Measurements from ENCODE around the gene MARCHF3. TPM values are rescaled to one million over a fixed set of nuclear protein-coding genes. Genes with fewer than 3 reads are reported as not detected.
"Not testable (repeated sequence)": the region's sequence is repeated elsewhere in the genome, so short reads cannot be mapped to it uniquely, and the experiment has no call there.

Gene MARCHF3
- total RNA-seq, 1 experiment from 2014 or later: 7.5 TPM

DNA sequence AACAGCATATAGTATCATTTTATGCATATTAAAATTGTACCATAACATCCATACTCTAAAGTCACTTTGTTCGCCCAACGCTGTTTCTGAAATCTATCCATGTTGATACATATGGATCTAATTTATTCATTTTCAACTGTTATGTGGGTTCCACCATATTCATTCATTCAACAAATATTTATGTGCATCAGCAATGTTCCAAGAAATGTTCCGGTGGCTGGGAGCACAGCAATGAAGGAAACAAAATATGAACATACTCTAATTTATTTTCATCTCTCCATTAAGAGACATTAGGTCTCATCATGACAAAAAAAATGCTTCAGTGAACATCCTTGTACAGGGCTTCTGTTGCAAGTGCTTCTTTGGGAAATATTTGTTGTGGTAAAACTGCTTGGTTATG lies 75.4 kb downstream of the MARCHF3 start:
- DNase-seq (ENCODE audit: low read depth): no peak

DNA sequence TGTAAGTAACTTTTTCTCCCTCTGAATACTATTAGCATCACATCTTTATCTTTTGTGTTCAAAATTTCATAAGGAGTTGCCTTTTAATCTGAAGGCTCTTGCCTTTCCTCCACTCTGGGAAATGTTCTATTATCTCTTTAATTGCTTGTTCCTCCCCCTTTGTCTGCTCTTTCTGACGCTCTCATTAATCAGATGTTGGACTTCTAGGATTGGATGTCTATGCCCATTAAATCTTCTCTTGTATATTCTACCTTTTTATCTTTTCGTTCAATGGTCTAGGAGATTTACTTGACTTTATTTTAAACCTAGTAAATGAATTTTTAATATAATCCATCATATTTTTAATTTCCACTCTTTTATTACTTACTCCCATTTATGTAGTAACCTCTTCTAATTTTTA lies 76.7 kb downstream of the MARCHF3 start:
- DNase-seq (ENCODE audit: low read depth): no peak

DNA sequence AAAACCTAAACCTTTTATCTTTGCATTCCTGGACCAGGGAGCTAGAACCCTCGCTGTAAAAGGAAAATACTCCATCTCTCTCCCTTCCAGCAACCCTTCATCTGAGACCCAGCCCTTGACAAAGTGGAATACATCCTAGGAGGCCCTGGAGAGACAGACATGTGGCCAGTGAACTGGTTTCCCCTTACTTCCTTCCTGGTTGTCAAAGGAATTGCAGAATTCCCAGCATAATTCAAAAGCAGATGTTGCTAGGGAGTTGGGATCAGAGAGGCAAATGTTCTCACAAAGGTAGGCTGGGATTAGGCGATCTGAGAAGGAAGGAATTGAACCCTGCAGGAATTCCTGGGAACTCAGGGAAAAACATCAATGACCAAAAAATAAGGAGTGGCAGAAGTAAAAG lies 80.9 kb downstream of the MARCHF3 start:
- no peak for DNase-seq (ENCODE audit: low read depth)

DNA sequence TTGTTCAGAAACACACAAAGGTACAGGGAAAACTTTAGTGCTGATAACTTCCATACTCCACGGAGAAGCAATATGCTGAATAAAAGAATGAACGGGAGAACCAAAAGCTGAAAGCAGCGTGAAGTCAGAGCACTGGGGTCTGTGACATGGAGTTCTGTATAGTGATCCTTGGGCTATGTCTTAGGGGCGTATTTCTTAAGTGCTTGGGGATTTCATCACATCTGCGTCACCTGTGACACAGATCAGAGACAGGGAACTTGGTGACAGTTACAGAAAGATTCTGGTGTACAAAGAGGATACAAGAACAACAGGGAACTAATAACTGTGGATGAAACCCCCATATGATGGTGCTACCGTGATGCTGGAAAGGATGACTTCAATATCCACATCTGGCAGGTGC lies 81.9 kb downstream of the MARCHF3 start:
- no peak for DNase-seq (ENCODE audit: low read depth)

DNA sequence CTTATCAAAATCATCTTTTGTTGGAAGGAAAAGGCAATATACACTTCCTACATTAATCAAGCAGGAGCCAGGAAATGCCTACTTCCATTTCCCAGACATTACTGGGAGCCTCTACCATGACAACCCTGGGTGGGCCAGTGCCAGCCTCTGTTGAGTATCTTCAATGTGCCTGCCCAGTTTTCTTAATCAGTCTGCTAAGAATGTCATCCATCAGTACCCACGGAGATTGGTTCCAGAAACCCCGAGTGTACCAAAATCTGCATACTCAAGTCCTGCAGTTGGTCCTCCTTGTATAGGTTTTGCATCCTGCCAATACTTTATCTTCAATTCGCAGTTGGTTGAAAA lies 82.4 kb downstream of the MARCHF3 start:
- DNase-seq (ENCODE audit: low read depth): no peak

DNA sequence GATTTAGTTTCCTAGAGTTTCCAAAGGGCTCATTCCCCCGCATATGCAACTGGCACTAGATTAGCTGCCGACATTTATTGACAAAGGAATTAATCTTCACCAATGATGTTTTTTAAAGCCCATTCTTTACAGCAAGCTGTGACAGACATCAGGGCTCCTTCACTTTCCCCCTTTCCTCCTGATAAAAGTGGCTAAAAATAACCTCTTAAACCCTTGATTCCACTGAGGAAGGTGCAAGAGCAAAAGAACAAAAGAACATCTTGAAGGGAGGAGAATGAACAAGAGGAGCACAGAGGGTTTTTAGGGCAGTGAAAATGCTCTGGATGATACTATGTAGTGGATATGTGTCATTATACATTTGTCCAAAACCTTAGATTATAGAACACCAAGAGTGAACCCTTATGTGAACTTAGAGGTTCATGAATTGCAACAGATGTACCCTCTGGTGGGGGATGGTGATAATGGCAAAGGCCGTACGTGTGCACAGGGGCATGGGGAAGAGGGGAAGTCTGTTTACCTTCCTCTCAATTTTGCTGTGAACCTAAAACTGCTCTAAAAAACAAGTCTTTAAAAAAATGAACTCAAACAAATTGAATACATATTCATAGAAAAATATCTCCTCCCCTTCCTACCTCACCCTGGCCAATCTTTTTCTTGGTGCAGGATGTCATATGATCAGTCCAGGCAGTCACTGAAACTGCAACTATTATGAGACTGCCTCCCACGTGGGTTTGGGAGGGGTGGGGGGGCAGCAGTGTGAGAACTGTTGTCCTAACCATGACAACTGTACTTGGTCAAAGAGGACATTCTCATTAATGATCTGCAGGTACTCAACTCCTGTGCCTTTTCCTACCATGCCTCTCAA lies 83.0 kb downstream of the MARCHF3 start:
- no peak for DNase-seq (ENCODE audit: low read depth)

DNA sequence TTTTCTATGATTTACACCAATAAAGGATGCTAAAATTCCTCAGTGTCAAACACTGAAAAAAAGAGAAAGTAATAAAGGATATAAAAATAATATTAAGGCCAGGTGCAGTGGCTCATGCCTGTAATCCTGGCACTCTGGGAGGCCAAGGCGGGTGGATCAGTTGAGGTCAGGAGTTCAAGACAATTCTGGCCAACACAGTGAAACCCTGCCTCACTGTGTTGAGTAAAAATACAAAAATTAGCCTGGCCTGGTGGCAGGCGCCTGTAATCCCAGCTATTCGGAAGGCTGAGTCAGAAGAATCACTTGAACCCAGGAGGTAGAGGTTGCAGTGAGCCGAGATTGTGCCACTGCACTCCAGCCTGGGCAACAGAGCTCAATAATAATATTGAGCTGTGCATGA lies 87.5 kb downstream of the MARCHF3 start:
- not testable (repeated sequence) for DNase-seq (ENCODE audit: low read depth)

DNA sequence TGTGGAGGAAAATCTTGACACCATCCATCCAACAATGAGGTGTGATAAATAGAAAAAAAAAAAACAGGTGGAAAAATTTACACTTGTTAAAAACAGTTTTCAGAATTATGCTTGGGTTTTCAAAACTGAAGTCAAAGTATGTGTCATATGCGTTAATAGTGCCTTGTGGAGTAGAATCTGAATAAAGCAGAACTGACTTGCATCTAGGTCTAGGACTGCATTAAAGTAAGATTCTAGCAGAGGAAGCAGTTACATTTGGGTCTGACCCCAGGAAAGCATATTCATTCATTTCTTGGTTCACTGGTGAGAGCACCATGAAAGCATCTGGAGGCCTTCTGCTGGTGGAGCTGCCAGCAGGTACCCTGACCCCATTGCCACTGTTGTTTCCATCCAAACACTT lies 89.0 kb downstream of the MARCHF3 start:
- DNase-seq (ENCODE audit: low read depth): no peak

DNA sequence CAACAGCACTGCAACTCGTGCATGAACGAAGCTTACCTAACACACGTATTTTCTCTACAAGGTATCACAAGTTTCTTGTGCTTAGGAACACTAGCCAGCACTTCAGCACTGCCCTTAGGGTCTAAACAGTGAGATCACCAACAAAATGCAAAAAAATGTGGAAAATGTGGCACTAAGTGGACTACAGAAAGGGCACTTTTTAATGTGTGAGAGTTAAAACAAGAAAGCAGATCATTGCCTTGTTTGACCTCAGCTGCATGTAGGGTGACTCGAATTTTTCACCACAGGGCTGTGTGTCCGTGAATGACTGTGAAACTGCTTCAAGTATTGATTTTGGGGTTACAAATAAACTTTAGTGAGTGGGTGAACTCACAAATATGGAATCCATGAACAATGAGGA lies 90.5 kb downstream of the MARCHF3 start:
- DNase-seq (ENCODE audit: low read depth): no peak

DNA sequence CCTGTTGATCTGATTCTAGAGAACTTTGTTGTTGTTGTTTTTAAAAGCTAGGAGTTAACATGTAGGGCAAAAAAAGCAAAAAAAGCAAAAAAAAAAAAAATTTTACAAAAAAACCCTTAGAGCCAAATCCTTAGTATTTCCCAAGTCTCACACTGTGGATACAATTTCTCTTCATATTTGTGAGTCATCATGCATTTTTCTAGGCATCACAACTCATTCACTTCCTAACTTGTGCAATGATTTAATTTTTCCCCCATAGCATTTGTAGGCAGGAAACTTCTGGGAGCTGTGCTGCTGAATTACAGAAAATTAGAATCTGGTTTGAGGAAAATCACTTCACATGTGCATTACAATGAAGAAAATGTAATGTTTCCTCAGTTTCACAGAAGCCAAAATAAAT lies 91.9 kb downstream of the MARCHF3 start:
- DNase-seq (ENCODE audit: low read depth): peak; percentile 15

DNA sequence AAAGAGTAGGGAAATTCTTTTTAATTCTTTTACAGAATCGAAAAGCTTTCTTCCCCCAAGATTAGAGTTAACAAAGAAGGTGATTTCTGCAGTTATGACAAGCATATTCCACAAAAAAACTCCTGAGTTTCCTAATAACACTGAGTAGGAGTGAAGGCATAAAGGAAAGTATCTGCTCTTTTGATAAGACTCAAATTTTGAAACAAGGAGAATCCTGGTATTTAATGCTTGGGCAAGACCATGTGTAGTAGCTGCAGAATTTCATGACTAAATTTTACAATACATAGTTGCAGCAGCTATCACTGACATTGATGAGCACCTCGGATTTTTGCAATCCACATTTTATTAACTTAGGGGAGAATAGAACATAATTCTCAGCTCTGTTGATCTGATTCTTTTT lies 92.6 kb downstream of the MARCHF3 start:
- DNase-seq (ENCODE audit: low read depth): no peak

DNA sequence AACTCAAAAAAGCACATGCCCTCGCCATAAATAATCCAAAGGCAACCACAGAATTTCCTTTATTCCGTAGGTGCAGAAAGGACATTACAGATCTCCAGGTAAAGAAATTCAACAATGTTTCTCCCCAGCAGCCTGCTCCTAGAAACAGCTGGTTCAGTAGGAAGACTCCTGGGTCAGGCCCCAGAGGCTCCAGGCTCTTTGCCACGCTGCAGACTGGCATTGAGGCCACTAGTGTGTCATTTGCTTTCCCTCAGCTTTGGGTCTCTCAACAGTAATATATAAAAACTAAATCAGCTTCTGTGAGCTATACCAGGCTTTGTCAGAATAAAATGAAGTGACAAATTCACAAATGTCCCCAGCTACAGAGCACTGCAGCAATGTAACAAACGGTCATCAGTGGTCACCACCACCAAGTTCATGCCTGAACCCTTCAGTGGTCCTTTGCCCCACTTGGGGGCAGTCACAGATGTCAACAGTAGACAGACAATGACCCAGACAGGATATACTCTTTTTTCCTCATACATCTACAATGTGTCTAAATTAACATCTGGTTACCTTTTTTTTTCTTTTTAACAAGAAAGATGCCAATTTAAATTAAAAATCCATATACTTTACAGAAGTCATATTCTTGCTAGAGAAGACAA lies 93.5 kb downstream of the MARCHF3 start:
- no peak for DNase-seq (ENCODE audit: low read depth)

DNA sequence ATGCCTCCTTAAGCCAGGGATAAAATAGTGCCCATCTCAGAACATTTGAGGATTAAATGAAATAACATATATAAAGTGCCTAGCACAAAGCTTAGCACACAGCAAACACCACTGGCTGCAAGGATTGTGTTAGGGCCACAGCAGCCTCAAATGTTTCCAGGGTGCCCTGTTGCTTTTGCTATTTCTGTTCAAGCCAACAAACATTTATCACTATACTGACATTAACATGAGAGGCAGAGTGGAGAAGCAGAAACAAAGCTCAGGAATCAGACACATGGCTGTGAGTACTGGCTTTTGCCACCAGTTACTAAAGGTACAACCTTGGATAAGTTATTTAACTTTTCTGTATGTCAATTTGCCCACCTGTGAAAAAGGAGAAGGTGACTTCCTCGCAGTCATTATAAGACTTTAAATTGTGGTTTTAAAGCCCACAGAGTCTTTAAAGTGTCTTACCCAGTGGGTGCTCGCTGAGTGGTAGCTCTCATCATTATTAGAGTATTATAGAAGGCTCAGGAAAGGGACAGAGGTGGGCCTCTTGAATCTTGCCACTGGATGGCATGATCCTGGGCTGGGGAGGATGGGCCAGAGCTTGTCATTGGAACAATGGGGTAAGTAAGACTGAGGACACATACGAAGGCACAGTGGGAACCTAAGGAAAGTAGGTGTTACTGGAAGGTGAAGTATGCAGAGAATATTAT lies 98.2 kb downstream of the MARCHF3 start:
- DNase-seq (ENCODE audit: low read depth): no peak

DNA sequence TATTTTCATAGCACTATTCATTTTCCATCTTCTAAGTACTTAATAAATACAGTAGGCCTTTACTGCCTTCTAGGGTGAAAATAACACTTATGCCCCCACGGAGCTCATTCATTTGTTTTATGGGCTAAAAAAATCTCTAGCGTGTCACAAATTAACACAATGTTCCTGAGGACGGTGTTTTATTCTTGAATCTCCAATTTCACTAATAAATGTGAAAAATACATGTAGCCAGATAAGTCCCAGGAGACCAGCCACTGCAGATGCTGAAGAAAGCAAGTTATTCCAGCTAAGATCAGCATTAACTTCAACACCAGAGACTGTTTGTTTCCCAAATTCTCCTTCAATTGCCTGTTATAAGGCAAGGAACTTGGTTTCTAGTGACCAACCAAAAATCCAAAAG lies 102.3 kb downstream of the MARCHF3 start:
- DNase-seq (ENCODE audit: low read depth): no peak

DNA sequence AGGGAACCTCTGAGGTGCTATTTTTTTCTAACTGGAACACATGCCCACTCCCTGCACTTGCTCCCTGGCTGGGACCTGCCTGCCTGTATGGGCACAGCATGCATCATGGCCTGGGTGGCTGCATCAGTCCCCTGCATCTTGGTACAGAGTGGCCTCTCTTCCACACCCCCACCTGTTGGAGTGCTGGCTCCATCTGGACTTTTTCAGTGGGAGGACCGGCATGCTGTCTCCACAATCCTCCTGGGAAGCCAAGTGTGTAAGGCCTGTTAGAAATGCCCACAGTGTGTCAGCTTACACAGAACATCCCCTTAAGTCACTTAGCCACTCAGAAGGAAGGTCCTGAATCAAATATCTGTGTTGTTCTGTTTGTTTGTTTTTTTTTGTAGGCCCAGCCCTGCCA lies 102.9 kb downstream of the MARCHF3 start:
- DNase-seq (ENCODE audit: low read depth): no peak

DNA sequence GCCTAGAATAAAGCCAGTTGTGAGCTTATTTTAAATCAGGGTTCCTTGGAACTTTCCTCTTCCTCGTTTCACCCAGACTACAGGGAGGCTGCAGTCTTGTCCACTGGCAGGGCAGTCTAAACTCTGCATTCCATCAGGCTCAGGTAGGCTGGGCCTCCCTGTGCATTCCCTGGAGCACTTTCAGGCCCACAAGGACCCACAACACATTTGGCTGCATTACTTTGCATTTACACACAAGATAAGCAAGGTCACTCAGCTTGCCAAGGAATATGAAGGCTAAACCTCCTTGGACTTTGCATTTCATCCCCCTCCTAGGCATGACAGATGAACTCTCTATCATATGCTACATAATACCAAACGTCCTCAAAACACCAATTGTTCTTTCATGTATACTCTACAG lies 104.2 kb downstream of the MARCHF3 start:
- DNase-seq (ENCODE audit: low read depth): no peak

DNA sequence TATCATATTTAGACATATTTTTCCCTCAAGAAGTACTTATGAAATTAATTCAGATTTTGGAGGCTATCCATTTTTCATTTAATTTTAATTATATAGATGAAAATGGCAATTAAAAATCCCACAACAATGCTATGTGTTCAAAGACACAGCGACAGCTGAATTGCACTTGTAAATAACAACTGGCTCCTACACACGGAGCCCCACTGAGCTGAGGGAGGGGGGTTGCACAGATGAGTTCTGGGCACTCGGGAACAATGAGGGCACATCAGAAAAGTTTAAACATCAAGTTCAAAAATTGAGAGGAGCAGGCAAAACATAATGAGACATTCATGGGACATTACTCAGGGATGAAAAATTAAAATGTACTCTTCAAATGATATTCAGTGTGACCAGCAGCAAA lies 104.9 kb downstream of the MARCHF3 start:
- DNase-seq (ENCODE audit: low read depth): no peak

DNA sequence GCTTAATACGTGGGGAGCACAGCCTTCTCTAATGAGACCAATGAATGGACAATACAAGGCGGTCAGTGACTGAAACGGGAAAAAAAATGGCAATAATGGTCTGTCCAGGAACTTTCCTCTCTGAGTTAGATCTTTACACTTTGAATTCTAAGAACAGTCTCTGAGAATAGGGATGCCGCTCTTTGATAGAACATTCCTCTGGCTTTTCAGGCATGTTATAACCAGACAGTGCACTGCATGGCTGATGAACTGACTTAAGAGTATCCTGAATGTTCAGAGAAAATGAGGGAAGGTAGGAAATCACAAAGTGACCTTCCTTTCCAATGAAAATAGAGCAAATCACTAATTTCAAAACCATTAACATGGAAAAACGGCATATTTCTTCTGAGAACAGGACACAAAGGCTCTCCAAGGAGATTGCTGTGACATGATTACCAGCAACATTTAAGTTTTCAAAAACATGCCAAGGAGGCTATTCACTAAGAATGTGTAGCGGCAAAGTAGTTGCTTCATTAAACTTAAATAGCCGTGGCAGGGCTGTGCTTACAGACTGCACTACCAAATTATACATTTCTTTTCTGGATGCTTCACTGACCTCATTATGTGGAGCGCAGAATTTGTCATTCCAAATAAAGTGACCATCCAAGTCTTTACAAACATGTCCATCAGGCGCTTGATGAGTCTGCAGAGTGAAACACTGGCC lies 105.9 kb downstream of the MARCHF3 start:
- DNase-seq (ENCODE audit: low read depth): no peak

DNA sequence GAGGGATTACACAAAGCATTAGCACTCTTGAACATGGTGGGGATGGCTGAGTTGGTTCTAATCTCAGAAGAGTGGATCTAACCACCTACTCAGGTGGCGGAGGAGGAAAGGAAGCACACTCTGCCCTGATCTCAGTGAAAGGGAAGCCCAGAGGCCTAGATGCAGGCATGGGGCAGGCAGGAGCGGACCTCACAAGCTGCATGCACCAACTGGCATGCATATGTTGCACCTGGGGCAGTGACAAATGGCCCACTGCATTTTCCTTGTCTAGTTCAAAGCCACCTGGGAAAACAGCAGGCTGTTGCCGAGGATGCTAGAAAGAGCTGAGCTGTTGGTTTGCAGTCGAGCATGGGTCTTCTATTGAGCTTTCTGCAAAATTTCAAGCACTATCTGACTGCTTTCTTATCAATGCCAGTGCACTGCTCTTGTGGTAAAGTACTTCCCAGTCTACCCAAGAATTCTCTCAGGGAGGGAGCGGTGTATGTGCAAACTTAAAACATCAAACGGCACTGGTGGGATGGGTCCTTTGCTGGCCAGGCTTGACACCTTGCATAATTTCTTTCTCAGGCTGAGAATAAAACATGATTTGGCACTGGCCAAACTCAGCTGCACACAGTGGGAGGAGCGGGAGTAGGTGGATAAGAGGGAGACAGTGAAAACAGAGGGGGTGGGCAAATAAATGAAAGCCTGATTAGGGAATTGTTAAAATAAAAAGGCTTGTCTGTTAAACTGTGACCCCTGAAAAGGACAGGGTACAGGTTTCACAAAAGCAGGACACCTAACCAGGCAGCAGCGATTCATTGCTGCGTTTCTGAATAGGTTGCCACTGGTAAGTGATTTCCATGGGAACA lies 108.9 kb downstream of the MARCHF3 start:
- DNase-seq (ENCODE audit: low read depth): no peak

DNA sequence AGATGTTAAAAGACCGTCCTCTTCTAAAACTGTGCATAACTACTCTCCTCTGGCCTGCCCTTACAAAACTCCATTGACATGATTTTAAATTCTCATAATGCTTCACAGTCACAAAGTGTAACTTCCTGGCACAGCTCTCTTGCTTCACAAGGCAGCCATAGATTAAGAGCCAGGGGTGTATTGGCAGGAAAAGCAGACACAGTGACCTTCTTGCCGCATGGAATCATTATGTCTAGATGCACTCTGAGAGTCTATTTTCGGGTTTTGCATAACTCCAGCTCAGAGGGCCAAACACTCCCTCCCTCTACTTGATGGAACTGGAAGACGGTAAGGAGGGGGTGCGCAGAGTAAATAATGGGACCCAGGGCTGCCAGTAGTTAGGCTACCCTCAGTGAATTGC lies 110.1 kb downstream of the MARCHF3 start:
- DNase-seq (ENCODE audit: low read depth): no peak

DNA sequence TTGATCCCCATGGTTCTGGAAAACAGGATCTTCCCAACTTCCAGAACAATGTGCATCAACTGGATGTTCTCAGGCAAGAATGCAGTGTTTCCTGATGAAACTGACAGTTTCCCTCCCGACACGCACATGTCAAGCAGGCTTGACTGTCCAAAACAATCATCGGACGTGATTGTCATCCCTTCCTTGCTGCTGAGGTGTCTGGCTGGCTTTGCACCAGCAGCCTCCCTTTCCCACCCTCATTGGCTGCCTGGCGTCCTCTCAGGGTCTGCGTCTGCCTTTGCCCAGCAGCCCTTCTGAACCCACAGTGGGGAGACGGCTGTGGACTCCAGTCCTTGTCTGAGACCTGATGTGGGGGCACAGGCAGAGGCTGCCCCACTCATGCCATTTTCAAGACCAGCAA lies 110.8 kb downstream of the MARCHF3 start:
- DNase-seq (ENCODE audit: low read depth): no peak

DNA sequence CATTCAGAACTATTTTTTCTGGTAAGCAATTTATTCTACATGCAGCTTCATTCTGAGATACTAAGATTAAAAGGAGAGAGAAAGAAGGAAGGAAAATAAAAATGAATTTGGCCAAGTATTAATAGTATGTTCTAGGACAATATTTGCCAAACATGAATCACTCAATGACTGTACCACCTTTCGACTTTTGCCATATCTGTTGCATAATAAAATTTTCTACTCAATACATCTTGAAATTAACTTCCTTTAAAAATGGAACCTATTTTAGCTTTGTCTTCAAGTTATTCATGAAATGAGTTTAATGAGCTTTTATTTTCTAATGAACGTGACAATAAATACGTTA lies 111.8 kb downstream of the MARCHF3 start:
- no peak for DNase-seq (ENCODE audit: low read depth)

Data from Daoy (cell line).